GM18873 (cell line): Measurements from ENCODE around the gene IMMP2L.

Source experiments
- ATAC-seq: cut with Tn5 transposase; IDR thresholded peaks from one replicate; pipeline ENCODE4 v1.9.1; 2021; ENCODE audit warnings: mild to moderate bottlenecking, moderate library complexity, moderate number of reproducible peaks; ENCODE audit not compliant: unreplicated experiment, low FRiP score

Gene IMMP2L

DNA sequence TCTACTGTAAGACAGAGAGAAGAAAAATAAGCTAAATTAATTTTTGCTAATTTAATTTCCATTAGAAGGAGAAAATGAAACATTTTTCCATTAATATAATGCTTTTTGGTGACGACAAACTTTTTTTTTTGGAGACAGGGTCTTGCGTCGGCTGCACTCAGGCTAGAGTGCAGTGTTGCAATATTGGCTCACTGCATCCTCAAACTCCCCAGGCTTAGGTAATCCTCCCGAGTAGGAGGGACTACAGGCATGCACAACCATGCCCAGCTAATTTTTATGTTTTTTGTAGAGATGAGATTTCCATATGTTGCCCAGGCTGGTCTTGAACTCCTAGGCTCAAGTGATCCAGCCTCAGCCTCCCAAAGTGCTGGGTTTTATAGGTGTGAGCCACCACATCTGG, 701.1 kb downstream of the IMMP2L start:
- ATAC-seq: no peak

DNA sequence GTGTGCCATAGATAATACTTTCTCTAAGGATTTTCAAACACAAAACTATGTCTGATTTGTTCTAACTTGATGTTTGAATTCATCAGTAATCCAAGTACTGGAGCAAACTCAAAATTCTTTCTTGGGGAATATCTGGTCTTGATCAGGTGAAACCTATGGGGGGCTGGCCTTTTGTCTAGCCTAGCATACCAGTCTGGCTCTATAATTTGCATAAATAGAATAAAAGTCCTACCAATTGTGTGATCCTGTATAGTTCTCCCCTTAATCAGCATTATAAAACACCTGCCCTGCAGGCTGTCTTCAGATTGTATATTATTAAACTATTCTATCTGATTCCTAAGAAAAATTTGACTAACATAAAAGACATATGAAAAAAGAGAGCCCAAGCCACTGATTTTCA, 705.2 kb downstream of the IMMP2L start:
- no peak for ATAC-seq

GRCh38 chr7:110856704-110857103, 705.6 kb downstream of the IMMP2L start:
- no peak for ATAC-seq

DNA sequence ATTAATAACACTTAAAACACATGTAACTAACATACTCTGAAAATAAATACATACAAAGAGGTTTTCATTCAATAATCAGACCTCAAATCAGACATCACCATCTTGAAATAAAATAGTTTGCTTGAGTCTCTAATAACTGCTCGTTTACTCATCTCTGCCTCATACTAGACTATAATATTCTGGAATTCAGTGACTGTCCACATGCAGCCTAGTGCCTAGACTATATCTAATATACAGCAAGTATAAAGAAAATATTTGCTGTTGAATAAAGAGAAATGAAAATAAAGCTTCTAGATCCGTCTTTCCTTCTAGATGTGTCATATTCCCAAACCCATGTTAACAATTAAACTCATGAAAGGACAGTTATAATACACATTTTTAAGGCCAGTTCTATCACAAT, 707.6 kb downstream of the IMMP2L start:
- no peak for ATAC-seq

DNA sequence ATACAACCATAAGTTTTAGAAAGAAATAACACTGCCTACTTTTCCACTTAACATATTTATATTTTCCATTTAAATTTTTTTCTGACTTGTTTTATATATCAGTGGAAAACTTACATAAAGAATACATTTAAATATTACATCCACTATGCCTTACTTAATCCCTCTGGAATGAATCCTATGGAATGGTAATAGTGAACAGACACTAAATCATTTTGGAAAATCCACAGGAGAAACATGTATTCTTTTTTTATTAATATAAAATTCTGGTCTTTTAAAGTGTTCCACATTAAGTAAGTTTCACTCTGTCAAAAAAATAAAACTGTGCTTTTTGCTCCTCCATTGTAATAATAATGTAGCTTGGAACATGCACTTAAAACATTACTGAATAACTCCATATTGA, 708.1 kb downstream of the IMMP2L start:
- no peak for ATAC-seq

- ATAC-seq: no peak
Measured at GRCh38 chr7:110853263-110853662, 709.0 kb downstream of the IMMP2L start.

GRCh38 chr7:110852156-110852940, 709.9 kb downstream of the IMMP2L start:
- ATAC-seq: no peak

DNA sequence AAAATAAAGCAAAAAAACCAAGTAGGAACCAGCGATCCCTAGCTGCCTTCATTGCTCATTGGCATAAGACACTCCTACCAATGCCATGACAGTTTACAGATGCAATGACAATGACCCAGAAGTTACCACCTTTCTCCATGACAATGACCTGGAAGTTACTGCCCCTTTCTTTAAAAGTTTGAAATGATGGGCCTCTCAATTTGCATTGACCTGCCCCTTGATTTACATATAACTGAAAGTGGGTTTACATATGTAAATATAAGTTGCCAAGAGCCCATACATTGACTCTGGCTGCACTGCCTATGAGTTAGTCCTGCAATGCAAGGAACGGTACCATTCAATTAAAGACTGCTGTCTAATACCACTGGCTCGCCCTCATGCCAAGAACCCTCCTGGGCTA, 712.1 kb downstream of the IMMP2L start:
- ATAC-seq: no peak

GRCh38 chr7:110842796-110843195, 719.5 kb downstream of the IMMP2L start:
- ATAC-seq: no peak

DNA sequence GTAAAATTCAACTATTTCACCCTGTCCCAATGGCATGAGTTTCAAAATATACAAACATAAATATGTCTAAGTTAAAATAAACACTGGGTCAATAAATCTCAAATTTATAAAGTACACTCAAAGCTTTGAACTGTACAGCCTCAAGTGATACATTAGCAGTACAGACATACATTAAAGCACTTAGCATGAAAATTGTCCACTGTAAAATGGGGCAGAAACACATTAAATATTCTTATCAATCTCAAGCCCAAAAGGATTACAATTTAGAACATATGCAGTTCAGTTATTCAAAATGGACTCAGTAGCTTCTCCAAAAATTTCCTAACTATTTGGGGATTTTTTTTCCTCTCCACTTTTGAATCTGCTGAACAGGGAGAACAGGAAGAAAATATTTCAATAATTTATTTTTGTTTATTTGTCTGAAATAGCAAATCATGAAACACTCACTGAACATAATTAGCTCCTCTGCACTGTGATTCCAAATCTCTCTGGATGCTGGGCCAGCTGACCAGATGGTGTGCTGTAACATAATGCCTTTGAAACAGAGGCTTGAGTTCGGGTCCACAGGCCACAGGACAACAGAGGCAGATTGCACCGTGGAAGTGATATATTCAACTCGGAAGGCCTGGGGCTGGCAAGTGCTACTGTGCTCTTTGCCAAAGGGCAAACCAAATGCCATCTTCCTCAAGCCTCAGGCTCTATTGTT, 720.3 kb downstream of the IMMP2L start:
- ATAC-seq: no peak

DNA sequence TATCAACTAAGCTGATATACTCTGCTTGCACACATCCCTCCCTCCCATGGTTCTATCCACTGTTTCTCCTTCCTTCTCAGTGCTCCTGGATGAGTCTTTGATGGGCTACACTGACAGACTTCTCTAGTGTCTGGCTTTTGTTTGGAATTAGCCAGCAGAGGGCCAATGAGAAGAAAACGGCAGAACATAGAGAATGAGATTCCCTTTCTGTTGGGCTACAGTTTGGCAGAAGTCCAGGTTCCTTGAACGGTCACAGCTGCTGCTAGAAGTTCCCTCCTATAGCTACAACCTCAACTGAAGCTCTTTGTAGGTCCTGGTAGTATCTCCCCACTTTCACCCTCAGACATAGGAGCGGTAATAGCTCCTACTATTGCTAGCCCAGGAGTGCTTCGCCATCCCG, 722.4 kb downstream of the IMMP2L start:
- no peak for ATAC-seq

DNA sequence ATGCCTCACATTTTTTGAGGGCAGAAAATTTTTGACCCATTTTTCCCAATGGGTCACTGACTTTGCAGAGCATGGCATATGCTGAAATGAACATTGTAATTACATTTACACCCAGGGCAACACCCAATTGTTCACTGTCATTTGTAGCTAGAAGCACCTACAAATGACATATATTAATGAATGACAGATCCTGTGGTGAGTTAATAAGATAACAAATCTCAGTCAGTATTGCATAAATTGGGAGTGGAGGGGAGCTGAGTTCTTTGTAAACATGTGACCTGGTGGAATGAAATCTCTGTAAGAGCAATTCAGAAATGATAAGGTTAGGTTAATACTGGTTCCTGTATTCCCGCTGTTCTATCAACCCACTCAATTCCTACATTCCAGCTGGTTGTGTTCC, 726.4 kb downstream of the IMMP2L start:
- no peak for ATAC-seq

- no peak for ATAC-seq
Measured at GRCh38 chr7:110835218-110835617, 727.1 kb downstream of the IMMP2L start.

- no peak for ATAC-seq
Measured at GRCh38 chr7:110831419-110831818, 730.9 kb downstream of the IMMP2L start.

DNA sequence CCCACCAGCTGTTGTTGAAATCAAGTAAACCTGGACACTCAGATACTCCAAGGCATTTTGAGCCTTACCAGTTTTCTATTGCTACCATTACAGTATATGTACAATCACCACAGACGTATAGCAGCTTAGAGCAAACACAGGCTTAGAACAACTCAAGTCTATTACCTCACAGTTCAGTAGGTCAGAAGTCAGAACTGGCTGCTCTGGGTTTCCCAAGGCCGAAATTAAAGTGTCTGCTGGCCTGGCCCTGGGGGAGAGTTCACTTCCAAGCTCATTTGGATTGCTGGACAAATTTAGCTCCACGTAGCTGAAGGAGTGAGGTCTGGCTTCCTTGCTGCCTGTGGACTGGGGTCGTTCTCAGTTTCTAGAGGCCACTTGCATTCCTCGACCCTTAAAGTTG, 731.5 kb downstream of the IMMP2L start:
- no peak for ATAC-seq

- ATAC-seq: no peak
Measured at GRCh38 chr7:110827936-110828335, 734.4 kb downstream of the IMMP2L start.

DNA sequence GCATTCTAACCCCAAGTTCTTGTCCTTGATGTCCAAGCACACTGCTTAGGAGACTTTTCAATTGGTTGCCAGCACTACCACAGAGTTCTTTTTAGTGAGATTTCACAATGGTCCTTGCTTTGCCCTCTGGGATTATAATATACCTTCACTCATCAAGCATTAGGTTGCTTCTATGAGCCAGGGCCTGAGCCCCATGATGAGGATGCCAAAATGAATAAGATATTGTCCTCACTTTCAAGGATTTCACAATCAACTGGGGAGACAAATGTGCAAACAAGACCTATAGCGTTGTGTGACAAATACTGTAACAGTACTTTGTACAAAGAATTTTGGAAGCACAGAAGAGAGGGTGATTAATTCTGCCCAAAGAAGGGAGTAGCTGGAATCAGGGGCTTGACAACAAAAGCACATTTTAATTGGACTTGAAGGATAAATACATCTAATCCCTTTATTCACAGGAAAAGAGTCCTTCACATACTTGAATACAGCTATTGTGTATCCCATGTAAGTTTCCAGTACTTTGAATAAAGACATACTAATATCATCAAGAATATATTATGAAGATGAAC, 734.9 kb downstream of the IMMP2L start:
- ATAC-seq: no peak

DNA sequence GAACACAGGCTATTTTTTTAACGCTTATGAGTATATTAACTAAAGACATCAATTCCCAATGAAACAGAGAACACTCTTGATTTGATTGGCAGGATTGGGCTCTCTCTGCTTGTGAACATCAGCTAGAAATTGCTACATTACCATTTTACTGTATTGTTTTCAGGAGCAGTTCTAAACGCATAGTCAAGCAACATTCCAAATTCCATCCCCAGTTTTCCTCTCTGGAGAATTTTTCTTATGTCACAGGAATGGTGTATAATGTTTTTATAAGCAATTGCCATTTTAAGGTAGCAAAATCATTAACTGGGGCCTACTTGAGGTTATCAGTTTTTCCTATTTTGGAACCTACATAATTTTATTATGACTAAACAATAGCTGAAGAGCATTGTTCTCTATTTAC, 748.3 kb downstream of the IMMP2L start:
- no peak for ATAC-seq

- no peak for ATAC-seq
Measured at GRCh38 chr7:110809832-110810231, 752.5 kb downstream of the IMMP2L start.

DNA sequence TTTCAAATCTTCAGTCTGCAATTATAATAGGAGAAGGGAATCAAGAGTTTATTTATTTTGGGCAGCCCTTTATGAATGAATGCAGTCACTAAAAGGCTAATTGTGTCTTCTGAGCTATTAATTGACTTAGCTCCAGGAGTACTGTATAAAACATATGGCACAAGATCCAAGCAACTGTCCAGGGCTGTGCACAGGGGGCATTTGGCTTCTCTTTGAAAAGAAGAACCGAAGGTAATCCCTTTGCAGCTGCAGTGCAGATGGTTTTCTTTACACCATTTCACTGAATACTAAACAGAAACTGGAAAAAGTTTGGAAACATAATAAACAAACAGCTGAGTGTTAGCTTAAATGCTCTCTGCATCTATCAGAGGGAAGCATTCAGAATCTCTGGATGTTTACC, 753.9 kb downstream of the IMMP2L start:
- ATAC-seq: no peak

DNA sequence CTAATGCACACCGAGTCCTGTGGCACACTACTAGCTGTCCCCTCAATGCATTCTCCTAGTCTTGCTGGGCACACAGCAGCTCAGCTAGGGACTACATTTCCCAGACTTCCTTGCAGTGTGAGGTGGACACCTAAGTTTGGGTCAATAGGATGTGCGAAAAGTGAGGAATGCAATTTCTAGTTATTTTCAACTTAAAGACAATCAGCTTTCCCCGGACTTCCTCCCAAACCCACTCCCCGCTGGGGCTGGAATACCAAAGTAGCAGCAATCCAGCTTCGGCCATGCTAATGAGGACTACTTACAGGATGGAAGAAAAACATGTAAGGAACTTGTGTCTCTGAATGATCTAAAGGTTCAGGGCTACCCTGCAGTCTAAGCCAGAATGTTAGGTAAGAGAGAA, 757.8 kb downstream of the IMMP2L start:
- no peak for ATAC-seq
